ENCODE results near the gene SNTG2.

GRCh38 chr2:925711-926110 is 24.9 kb upstream of the SNTG2 start:
- TF ChIP-seq POLR2AphosphoS5 (IDR thresholded peaks at IDR 0.05; ENCODE audit: low read length) (no peak), CTCF (IDR thresholded peaks at IDR 0.05 in 2 of 3, conservative IDR thresholded peaks at IDR 0.05 in 1 of 3; ENCODE audit: control insufficient read depth in 2 of 3, extremely low read depth in 1 of 3, insufficient read depth in 1 of 3, low read depth in 3 of 3, low read length in 3 of 3) (no peak), ZNF384 (IDR thresholded peaks at IDR 0.05; ENCODE audit: borderline replicate concordance, low read depth, low read length) (no peak), NR2C1 (IDR thresholded peaks at IDR 0.05) (no peak), USF2 (IDR thresholded peaks at IDR 0.05; ENCODE audit: borderline replicate concordance, low read depth, low read length) (no peak), SRF (IDR thresholded peaks at IDR 0.05; ENCODE audit: low read depth in 2 of 2, low read length in 2 of 2) (no peak), PBX3 (IDR thresholded peaks at IDR 0.05; ENCODE audit: insufficient replicate concordance, low read depth, low read length) (no peak), EZH2 (IDR thresholded peaks at IDR 0.05; ENCODE audit: borderline replicate concordance, control insufficient read depth, low read depth, low read length) (no peak), RAD21 (IDR thresholded peaks at IDR 0.05; ENCODE audit: insufficient read depth, low read depth, low read length) (no peak), ZBTB33 (IDR thresholded peaks at IDR 0.05) (no peak), GABPA (IDR thresholded peaks at IDR 0.05; ENCODE audit: low read depth) (no peak), YBX1 (IDR thresholded peaks at IDR 0.05) (no peak)
